Activated T-cell treated with anti-CD3 and anti-CD28 coated beads for 4 hours (primary cell): ENCODE results near the gene KIF5C.
A peak's percentile ranks its signal among the peaks of the same experiment; 100 is the strongest.
"Not testable (repeated sequence)": the region's sequence is repeated elsewhere in the genome, so short reads cannot be mapped to it uniquely, and the experiment has no call there.

Experiments
- DNase-seq: peaks from one replicate; pipeline ENCODE4 v3.0.0-alpha.2; 2020

KIF5C gene

GRCh38 chr2:148874868-148875341 lies at the start of gene KIF5C:
Gene KIF5C, plus strand, starts transcription at chr2:148875227. Its CDS starts 391 bp downstream, at chr2:148875618.
- DNase-seq: peak; percentile 86

DNA sequence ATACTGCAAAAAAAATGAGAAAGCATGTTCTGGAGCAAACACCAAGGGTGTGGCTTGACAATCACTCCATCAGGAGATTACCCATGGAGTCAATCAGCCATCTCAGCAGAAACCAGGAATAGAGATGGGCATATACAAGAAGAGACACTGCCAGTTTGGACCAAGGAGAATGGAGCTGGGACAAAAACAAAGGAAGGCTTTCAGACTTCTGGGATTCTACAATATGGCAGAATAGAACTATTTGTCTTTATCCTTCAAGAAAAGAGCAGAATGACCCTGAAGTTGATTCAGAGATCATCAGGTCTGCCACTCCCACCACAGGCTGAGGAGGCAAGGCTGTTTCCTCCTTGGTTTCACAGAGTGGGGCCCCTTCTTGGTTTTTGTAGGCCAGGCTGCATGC lies 48.2 kb upstream of the KIF5C start:
- DNase-seq: no peak

- DNase-seq: no peak
Observed at GRCh38 chr2:148828941-148829340, 46.1 kb upstream of the KIF5C start.

DNA sequence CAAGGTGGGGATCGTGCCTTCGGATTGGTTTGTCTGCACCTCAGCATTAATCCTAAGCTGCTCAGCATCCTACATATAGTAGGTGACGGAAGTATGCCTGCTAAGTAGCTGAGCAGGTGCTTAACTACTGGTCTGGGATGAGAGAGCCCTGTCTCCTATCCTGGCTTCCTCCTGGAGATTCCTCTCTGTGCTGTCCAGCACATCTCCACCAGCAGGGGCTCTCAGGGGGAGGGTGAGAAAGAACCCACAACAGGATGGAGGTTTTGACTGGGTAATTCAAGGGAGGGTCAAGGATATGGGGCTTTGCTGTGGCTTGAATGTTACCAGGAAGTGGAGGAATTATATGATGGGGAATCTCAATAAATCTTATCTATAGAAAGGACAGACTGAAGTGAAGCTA lies 45.4 kb upstream of the KIF5C start:
- DNase-seq: no peak

DNA sequence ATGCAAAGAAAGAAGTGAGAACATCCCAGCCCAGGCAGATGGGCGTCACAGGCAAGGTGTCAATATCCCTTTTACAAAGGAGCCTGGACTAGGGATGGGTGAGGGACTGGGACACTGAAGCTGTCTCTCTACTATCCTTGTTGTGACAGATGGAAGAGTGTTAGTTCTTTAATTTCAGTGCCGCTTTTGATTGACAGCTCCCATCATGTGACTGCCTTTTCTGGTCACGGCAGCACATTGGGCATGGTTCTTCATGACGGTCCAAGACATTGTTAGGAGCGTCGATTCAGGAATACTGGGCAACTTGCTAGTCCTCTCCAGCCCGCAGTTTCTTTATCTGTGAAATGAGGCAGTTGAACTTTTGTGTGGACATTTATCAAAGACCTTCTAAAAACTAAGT lies 42.4 kb upstream of the KIF5C start:
- DNase-seq: no peak

GRCh38 chr2:148842050-148842449 lies 33.0 kb upstream of the KIF5C start:
- DNase-seq: no peak

GRCh38 chr2:148848146-148848545 lies 26.9 kb upstream of the KIF5C start:
- no peak for DNase-seq

DNA sequence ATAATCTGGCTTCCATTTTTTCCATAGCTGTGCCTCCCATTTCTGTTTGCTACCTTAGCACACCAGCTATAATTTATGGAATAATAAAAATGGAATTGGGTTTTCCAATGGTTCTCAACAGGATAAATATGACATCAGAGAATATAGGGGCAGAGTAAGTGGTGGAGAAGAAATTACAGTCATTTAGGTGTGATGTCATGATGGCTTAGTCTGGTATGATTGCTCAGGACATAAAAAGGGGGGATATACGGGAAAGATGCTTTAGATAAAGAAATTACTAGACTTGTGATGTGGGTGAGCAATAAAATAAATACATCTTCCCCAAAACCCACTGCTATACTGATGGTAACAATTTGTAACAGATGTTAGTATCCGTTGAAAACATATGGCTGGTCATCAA lies 21.6 kb upstream of the KIF5C start:
- DNase-seq: no peak

GRCh38 chr2:148860037-148860436 lies 15.0 kb upstream of the KIF5C start:
- no peak for DNase-seq

DNA sequence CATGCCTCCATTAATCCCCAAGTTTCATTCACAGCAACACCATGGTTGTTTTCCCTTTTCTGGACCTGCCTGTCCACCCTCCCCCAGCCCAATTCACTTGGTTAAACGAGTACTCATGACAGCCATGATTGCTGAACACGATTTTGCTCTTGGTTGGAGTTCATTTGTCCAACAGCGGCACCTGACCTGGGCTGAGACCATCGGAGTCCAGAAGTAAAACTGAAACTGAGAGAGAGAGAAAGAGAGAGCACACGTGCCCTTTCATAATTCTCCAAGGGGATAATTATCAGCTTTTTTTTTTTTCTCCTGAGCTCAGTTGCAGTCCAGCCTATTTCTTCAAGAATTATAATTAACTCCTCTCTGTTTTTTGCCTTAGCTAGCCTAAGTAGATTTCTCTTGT lies 13.7 kb upstream of the KIF5C start:
- DNase-seq: no peak

- DNase-seq: not testable (repeated sequence)
Observed at GRCh38 chr2:148862478-148862877, 12.5 kb upstream of the KIF5C start.

- DNase-seq: no peak
Observed at GRCh38 chr2:148865512-148865911, 9.5 kb upstream of the KIF5C start.

- DNase-seq: no peak
Observed at GRCh38 chr2:148866091-148866490, 8.9 kb upstream of the KIF5C start.

GRCh38 chr2:148867079-148867769 lies 7.8 kb upstream of the KIF5C start:
- DNase-seq: no peak

DNA sequence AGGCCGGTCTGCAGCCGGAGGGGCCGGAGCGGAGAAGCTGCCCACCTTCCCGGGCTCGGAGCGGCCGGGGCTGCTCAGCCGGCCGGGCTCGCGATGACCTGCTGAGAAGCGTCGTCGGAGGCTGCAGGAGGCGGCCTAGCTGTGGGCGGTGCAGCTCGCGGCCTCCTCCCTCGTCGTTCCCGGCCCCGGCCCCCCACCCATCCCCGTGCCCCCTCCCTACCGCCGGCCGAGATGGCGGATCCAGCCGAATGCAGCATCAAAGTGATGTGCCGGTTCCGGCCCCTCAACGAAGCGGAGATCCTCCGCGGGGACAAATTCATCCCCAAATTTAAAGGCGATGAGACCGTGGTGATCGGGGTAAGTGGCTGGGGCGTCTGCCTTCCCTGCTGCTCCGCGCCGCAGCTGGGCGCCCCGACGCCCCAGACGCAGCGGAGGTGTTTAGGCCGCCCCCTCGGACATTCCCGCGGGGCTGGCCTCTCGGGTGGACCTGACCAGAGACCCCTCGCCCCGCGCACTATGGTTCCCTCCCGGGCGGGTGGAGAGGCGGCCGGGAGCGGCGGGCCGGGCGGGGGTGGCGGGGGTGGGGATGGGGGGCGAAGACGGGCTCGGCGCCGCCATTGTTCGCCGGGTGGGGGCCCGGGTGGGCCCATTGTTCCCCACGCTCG lies 492 bp downstream of the KIF5C start:
- DNase-seq: no peak

GRCh38 chr2:148876202-148876594 lies 1.2 kb downstream of the KIF5C start:
- DNase-seq: no peak

DNA sequence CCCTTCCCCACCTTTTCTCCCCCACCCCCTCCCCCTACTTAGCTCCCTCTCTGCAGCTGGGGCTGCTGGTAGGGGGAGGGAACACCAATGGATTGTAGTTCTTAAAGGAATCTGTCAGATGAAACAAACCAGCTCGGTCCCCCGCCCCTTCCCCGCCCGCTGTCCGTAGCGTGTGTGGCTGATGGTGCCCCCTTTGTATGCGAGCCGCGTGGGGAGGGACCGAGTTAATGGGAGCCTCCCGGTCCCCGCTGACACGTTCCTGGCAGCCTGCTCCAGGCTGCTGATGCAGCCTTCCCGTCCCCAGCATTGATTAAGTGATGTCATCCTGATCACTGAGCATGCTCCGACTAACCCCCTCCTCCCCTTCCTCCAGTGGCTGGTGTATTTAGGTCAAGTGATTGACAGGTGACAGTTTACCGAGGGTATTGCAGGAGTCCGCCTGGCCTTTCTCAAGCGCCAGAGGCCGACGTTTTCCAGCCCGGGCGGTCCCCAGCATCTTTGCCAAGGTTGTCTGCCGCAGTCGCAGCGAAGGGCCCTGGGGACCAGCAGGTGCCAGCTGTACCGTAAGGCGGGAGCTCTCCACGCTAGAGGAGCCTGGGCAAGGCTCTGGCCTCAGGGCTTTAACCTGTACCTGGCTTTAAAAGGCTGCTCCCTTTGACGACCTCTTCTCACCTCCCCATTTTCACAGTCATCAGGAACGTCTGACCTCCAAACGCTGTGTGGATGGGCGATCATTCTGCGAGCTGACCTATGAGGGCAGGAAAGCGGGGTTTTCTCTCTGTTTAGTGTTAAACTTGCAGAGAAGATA lies 1.8 kb downstream of the KIF5C start:
- DNase-seq: peak; percentile 45

DNA sequence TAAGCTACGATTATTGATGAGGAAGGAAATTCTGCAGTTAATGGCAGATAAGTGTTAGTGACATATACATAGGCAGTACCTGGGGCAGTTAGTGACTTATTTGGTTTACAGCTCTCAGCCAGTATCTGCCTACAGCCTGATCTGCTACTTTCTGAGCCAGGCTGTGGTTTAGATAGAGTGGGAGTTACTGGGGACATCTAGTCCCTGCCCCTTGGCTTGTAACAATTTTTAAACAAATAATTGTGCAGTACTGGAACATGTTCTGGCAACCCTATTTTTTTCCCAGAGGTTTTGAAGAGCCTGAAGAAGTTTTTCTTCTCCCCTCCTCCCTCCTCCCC lies 2.3 kb downstream of the KIF5C start:
- no peak for DNase-seq

DNA sequence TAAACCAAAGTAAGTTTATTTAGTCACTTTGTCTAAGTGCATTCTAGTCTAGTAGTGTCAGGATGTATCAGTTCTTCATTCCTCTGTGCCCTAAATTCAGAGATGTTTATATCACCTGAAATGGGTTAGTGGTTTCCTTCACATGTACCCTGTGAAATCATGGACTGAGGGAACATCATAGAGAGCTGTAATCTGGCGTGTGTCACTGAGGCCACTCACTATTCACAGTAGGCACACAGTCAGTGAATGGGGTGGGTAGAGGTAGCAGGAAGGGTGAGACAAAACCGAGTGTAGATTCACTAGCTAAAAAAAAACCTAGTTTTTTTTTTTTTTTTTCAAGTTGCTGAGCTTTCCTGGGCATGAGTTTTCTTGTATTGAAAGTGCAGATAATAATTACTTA lies 5.6 kb downstream of the KIF5C start:
- no peak for DNase-seq

- no peak for DNase-seq
Observed at GRCh38 chr2:148882051-148882450, 7.0 kb downstream of the KIF5C start.

GRCh38 chr2:148885209-148885608 lies 10.2 kb downstream of the KIF5C start:
- DNase-seq: no peak

DNA sequence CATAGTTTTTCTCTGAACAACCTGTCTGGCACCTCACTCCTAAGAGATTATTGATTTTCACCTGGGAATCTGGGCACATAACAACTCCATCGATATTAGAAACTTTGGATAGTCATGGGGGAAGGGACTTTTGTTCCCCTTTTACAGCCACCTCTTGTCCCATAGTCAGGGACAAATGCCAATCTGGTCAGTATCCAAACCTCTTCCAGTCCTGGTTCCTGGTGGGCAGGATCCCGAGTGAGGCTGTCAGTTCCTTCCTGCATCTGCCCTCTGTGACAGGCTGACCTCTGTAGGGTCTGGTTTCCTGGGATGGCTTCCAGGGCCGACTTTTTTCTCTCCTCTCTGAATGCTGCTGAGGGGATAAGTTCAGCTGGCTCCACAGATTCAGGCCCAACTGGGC lies 11.0 kb downstream of the KIF5C start:
- no peak for DNase-seq

GRCh38 chr2:148887350-148888002 lies 12.4 kb downstream of the KIF5C start:
- no peak for DNase-seq
